NCI-H2227 (cell line): Measurements from ENCODE around the gene NFATC2.

Experiments
- DNase-seq: peaks from one replicate; lab custom pipeline; 2025; ENCODE audit not compliant: unreplicated experiment; lab: John Stamatoyannopoulos, UW

NFATC2 gene

DNA sequence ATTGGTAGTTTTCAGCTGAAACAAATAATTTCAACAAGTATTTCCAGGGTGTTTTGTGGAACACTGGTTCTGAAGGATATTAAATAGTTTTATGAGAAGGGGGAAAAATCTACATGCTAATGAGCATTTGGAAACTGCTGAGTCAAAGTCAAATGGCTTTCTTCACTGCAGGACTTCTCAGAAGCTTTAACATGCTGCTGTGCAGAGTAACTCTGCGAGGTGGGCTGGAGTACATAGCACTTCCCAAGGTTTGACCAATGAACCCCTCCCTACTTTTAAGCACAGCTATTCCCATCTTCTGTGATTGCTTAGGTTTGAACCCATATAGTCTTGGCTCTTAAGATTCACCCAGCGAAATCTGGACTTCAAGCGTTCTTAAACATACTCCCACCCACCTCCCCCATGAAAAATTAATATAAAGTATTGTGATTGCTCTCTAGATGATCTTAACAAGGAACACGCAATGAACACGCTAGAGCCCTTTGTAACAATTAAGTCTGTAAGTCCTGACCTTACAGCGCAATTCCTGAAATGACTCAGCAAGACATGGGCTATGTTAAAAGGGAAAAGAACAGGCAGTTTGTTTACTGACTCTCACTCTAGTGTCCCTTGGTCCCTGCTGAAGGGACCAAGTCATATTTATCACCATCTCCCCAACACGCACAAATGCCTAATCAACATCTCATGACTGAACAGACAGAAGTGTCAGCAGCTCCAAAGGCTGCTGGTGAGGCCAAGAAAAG, 105.2 kb downstream of the NFATC2 start:
- no peak for DNase-seq

DNA sequence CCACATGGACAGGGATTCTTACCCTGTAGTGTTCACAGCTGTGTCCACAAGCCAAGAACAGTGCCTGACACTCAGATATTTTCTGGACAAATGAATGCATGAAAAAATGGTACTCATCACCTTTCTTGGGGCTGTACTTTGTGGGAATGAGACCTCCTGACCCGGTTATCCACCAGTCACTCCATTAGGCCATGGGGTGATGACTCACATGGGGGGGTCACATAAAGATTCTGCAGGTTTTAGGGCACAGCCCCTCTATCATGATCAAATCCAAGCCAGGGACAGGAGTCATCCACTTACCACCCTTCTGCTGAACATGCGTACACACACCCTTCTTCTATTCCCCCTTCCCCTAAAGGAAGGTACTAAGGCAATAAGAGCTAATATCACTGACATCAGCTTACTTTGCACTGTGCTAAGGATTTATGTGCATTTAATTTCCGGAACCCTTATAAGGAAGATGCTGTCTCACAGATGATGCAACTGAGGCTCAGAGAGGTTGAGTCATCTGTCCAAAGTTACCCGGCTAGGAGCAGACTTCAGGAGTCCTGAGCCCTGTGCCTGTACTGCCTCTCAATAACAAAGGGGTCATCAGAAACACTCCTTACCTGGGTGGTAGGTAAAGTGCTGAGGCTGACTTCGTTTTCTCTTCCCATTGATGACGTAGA, 107.8 kb downstream of the NFATC2 start:
- no peak for DNase-seq

DNA sequence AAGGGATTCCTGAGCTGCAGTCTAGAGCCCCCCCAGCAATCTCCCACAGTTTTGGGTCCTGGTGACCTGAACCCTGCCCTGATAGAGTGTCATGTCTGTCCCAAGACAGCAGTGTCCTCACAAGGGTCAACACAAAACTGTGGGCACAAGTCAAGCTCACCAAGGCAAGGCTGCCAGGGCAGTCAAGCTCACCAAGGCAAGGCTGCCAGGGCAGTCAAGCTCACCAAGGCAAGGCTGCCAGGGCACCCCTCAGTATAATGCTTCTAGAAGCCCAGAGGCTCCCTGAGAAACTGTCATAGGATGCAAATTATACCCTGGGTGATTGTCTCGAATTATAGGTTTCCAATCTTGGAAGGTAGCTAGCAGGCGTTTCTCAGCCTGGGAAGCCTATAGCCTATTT, 108.5 kb downstream of the NFATC2 start:
- DNase-seq: no peak

DNA sequence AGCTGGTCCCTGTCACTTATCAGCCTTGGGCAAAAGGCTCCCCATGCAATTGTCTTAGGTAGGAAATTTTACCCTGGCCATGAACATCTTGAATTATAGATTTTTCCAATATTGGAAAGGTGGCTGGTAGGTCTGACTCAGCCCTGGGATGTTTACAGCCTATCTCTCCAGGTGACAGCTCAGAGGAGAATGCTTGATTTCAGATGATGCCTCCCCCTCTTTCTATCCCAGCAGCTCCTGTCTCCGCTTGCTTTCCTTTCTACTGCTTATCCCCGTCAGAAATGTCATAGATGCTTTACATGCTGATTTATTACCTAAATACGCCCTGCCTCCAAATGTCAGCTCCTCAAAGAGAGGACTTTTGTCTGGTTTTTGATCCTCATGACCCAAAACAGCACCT, 109.6 kb downstream of the NFATC2 start:
- DNase-seq: no peak

- no peak for DNase-seq
Measured at GRCh38 chr20:51432251-51432784, 110.2 kb downstream of the NFATC2 start.

- DNase-seq: no peak
Measured at GRCh38 chr20:51431321-51431720, 111.2 kb downstream of the NFATC2 start.

GRCh38 chr20:51430198-51430950, 112.1 kb downstream of the NFATC2 start:
- no peak for DNase-seq

DNA sequence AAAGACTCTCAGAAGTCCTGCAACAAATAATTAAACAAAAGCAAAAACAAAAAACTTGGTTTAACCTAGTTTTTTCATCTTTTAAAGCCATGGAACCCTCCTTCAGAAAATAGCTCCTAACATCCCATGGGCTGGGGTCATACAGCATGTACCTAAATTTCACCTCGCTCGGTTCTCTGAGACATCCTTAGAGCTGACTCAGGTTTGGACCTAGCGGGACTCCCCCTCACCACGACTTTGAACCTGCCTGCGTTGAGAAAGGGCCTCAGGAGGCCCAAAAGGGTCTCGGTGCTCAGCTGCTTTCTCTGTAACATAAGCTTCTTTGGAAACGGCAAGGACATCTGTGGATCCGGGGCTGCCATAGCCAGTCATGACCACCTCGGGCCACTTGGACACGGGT, 112.8 kb downstream of the NFATC2 start:
- no peak for DNase-seq

DNA sequence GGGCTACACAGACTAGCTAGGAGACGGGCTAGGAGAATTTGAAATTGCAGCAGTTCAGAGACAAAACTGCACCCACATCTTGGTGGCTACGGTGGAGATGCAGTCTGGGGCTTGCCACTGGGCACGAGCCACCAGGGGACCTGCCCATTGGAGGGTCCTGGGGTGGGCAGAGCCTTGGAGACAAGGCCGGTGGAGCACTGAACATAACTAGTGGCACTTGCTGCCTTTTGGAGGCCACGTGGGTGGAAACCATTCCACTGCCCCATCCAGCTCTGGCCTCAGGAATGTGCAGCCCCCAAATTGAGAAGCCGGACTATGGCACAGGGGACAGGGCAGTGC, 113.4 kb downstream of the NFATC2 start:
- no peak for DNase-seq

- no peak for DNase-seq
Measured at GRCh38 chr20:51428401-51429143, 113.9 kb downstream of the NFATC2 start.

DNA sequence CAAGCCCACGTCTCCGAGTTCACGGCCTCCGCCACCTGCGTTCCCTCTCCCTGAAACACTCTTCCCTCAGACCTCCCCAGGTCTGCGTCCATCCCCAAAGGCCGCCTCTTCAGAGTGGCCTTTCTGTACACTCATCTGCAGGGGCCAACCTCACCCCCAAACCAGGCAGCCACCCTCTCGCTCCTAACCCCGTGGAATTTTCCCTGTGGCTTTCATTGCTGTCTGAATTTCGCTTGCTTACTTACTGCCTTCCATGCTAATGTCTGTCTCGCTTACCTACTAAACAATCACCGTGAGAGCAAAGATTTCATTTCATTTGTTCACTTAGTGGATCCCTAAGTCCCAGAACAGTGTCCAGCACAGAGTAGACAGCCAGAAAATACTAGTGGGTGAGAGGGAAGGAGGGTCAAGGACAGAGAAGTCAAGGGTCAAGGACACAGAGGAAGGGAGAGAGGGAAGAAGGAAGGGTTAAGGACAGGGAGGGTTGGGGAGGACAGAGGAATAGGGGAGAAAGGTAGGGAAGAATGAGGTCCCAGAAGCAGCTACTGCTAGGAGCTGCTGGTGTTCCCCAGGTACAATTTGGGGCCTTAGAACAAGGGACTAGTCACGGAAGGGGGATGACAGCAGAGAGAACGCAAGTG, 114.7 kb downstream of the NFATC2 start:
- no peak for DNase-seq

DNA sequence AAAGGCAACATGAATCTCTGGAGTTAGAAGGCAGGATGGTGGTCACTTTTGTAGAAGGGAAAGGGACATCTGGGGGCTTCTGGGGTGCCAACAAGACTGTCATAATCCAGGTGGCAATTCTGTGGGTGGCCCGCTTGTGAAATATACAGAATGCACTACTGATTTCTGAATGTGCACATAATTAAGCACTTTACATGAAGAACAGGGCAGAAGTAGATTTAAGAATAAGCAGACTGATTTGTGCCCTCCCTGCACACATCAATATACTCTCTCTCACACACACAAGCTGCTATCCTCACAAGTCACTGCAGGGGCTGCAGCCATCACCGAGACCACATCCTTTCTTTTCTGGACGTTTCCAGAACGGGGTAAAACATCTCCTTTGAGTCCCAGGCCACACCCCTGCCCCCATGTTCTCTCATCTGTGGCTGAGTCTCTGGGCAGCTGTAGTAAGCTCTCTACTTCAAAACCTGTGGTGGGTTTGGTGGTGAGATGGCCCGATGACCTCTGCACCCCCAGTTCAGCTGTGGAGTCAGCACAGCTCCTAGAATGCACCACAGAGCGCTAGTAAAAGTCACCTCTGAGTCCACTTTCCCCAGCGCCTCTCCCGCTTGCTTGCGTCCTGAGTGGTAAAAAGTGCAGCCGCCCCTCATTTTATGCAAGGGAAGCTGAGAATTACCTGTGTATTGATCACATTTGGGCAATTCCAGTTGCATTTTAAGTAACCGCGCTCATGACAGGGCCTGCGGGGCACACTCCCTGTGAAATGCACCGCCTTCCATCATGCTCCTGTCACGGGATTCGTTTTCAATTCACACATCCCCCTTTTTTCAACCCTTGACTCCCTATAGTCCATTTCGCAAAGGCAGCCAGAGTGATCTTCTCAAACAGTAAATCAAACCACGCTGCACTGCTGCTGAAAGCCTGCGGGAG, 115.5 kb downstream of the NFATC2 start:
- no peak for DNase-seq

DNA sequence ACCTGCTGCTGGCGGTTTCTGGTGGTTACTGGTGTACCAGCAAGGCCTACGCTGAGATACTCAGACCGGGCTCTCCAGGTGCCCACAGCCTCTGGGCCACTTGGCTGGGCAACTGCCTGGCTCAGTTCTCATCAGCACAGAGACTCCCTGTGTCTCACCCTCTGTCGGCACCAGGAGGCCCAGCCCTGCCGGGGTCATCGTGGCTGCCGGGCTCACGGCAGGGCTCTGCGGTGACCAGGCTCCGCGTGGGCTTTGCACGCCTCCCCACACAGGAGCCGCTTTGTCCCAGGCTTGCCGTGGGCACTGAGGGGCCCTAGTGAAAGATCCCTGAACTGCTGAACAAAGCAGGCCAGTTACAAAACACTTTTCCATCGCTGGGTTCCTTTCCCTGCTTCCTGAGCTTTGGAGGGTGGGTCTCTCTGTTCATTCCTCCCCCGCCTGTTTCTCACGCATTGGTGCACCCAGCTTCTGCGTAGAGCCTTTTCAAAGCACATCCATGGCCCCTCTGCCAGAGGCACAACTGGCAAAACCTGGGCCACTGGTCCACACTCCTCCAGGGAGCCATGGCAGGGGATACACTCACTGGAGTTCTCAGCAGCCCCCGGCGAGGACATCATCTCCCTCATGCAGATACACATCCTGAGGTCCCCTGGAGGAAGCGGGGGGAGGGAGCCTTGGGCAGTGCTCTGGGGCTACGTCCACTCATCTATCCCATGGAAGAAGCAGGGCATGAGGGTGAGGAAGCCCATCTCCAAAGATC, 117.0 kb downstream of the NFATC2 start:
- DNase-seq: no peak

DNA sequence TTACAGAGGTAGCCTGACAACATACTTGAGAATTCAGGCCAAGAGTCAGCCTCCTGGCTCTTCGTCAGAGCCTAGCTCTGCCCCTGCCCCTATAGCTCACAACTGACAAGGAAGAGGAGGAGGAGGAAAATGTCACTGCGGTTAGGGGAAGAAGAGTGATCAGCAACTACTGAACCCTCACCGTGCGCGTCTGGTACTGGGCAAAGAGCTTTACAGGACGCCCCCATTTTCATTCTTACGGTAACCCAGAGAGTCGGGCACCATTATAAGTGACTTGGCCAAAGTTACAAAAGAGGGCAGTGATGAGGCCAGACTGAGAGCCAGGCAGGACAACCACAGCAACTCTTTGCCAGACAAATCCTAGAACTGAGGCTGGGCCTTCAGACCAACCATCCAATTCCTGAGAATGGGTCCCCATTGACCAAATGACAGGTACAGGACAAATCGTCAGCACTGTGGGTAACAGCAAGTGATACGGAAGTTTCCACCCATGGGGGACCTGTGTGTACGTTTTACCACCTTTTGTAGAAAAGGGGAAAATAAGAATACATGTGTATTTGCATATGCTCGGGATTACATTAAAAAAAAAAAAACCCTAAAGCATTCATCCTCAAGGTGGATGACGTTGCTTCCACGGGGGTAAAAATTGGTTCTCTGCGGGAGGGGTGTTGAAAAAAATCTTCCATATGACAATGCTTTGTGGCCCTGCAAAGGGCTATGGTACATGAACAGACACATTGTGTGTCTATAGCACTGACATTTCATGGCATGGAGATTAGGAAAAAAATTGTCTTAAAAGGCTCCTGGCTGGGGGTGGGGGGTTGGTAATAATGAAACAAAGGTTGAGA, 118.0 kb downstream of the NFATC2 start:
- DNase-seq: no peak

DNA sequence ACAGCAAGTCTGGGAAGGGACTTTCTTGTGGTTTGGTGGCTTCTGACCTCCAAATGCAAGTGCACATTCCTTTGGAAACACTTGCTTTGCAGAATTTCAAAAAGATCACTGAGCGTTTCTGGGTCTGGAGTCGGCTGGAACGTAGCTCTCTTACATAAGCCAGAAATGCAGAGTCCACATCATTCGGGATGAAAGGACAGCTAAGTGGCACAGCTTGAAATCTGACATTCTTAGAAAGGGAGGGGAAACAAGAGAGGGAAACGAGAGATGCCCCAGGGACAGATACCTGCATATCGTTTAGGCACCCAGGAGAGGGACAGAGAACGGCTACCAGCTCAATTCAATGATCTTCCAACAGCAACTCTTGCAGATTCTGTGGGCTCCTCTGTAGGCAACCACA, 118.7 kb downstream of the NFATC2 start:
- no peak for DNase-seq

DNA sequence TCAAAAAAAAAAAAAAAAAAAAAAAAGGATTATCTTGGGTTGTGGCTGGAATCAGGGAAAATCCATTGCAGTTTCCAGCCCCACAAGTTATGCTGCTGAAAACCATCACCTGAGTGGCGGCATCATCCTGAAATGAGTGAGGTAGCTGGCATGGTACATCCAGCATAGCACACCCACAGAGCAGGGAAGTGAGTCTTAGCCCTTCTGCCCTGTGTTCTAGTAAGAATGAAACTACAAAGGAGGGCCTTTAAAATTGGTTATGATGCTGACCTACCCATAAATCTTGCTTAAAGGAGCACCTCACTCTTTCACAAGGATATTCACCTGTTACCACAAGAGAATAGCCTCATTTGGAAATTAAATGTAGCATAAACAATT, 119.2 kb downstream of the NFATC2 start:
- no peak for DNase-seq

- DNase-seq: no peak
Measured at GRCh38 chr20:51422514-51423289, 119.8 kb downstream of the NFATC2 start.
